ENCODE data around the gene INIP. TPM values are rescaled to one million over a fixed set of nuclear protein-coding genes. Genes with fewer than 3 reads are reported as not detected.

Gene INIP
- total RNA-seq, 2 experiments from 2014 or later: 32.1 to 32.8 TPM

DNA sequence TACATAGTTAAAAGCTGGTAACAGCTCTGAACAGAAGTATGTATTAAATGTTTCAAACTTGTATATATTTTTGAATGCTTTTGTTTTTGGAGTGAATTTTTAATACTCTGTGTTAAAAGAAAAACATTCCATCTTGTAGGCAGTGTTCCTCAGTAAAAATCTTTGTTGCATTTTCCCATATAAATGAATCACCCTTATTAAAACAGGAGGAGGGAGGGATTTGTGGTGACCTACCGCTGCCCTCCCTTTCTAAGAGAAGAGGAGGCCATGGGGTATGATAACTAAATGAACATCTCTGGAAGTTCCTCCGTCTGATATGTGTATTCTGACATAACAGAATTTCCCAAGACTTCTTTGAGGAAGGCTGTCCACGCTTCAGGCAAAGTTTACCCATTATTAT, 53.4 kb downstream of the INIP start:
- ChIA-PET POLR2A (no interaction called here), CTCF (interaction anchor here (2.4 kb wide), 1 partner anchor 10 kb away, joined by 6 read pairs; no protein-coding TSS in a partner anchor)
- no peak overlapping the region for H3K4me3 Mint-ChIP-seq
- H3K36me3 Mint-ChIP-seq (ENCODE audit: low read depth): no peaks in the 10 kb centered on the region
- no peaks in the 10 kb centered on the region for H3K27me3 Mint-ChIP-seq (ENCODE audit: low read depth)
- H3K9me3 Mint-ChIP-seq (ENCODE audit: insufficient read depth): no peaks in the 10 kb centered on the region
- ATAC-seq (no peak), DNase-seq (no peak)
- no peaks in the 10 kb centered on the region for H3K4me1 Mint-ChIP-seq (ENCODE audit: low read depth)
- H3K27ac Mint-ChIP-seq: no peak overlapping the region

DNA sequence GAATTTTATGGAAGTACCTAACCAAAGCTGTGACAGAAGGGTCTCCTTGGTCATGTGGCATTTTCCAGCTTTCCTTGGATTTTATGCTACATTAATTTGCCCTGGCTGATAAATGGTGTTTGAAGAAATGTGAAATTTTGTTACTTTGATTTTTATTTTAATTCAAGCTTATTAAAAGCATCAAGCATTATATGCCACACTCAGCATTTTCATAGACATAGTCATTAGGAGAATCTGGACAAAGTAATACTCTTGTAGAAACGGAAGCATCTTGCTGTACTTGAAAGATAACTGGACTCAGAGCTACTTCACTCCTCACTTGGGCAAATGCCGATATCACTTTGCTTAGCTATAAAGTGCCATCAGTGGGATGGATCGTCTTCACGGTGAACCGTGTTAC, 54.2 kb downstream of the INIP start:
- ChIA-PET CTCF (interaction anchor here (2.1 to 2.4 kb wide), 2 partner anchors 9 to 239 kb away, joined by 6 to 7 read pairs; no protein-coding TSS in a partner anchor), POLR2A (no interaction called here)
- DNase-seq: no peak
- no peak for ATAC-seq
- Mint-ChIP-seq H3K4me3 (no peak overlapping the region), H3K27me3 (ENCODE audit: low read depth) (no peaks in the 10 kb centered on the region), H3K4me1 (ENCODE audit: low read depth) (no peaks in the 10 kb centered on the region), H3K36me3 (ENCODE audit: low read depth) (no peaks in the 10 kb centered on the region), H3K27ac (no peak overlapping the region), H3K9me3 (ENCODE audit: insufficient read depth) (no peaks in the 10 kb centered on the region)

DNA sequence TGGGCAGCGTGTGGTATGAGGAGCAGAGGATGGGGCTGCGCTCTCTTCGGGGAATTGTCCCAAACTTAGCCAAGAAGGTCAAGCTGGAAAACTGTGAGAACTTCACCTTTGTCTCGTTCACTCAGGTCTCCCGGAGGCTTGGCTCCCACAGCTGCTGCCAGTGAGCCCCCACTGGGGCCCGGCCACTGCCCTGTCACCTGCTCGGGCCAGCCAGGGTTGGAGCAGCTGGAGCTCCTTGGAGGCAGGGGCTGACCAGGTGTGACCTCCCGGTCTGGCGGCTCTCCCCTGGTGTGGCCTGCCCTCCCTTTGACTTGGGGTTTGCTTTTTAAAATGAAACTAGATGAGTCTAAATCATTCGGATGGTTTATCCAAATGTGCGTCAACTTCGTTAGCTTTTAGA, 58.0 kb downstream of the INIP start:
- POLR2A ChIA-PET: no interaction called here
- Mint-ChIP-seq H3K4me1 (ENCODE audit: low read depth) (no peaks in the 10 kb centered on the region), H3K9me3 (ENCODE audit: insufficient read depth) (no peaks in the 10 kb centered on the region), H3K27ac (no peak overlapping the region), H3K27me3 (ENCODE audit: low read depth) (no peaks in the 10 kb centered on the region), H3K4me3 (no peak overlapping the region), H3K36me3 (ENCODE audit: low read depth) (no peaks in the 10 kb centered on the region)
- ATAC-seq: no peak
- DNase-seq: no peak
- CTCF ChIA-PET: no interaction called here

DNA sequence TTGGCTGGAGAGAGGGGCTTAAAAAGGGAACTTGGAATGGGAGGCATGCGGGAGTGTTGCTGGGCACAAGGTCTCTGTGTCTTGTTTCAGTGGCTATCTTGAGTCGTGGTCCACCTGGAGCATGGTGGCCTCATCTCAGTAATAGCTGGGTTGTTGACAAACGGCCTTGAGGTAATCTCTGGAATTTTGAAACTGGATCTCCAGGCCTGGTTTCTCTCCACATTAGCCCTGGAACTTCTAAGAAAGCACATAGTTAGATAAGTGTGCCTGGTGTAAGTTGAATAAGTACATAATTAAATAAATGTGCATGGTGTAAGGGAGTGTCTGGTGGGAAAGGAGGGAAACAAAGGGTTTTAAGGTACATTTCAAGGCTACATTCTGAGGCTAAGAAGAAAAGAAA, 62.2 kb downstream of the INIP start:
- ChIA-PET POLR2A (interaction anchor here (1.2 kb wide), 1 partner anchor 95 kb away, joined by 3 read pairs; the partner anchor contains the start of gene SNX30), CTCF (no interaction called here)
- no peak for ATAC-seq
- no peaks in the 10 kb centered on the region for H3K27me3 Mint-ChIP-seq (ENCODE audit: low read depth)
- no peak for DNase-seq
- no peak overlapping the region for H3K27ac Mint-ChIP-seq
- H3K36me3 Mint-ChIP-seq (ENCODE audit: low read depth): no peaks in the 10 kb centered on the region
- H3K4me3 Mint-ChIP-seq: no peak overlapping the region
- no peaks in the 10 kb centered on the region for H3K4me1 Mint-ChIP-seq (ENCODE audit: low read depth)
- H3K9me3 Mint-ChIP-seq (ENCODE audit: insufficient read depth): no peaks in the 10 kb centered on the region

DNA sequence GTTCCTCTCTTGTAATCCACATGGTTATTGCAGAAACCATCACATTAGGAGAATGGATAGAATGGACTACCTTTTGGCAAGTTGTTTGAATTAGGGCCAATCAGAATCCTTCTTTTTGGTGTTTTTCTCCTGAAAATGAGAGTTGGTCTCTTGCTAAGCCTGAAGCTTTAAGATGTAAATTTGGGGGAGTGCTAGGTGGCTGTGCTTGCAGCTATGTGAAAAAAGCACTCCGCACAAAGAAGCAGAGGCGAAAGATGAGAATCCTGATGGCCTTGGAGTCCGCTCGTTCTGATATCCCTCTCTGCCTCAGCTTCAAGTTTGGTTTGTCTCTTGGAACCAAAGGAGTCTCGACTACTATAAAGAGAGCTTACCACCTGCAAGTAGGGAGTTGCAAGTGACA, 63.6 kb downstream of the INIP start:
- CTCF ChIA-PET: interaction anchor here (1.1 kb wide), 1 partner anchor 10 kb away, joined by 6 read pairs; no protein-coding TSS in a partner anchor
- no peak overlapping the region for H3K4me3 Mint-ChIP-seq
- ATAC-seq: no peak

DNA sequence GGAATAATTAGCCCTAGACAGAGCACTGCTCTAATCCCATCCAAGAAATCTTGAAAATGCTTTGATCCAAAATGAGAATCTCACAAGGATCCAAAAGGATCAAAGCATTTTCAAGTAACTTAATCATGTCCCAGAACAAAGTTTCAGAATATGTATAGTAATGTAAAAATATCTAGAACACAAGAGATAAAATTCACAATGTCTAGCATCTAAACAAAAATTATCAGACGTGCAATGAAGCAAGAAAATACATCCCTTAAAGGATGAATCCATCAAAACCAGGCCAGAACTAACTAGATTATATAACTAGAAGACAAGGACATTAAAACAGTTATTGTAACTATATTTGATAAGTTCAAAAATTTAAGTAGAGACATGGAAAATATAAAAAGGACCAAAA, 69.3 kb downstream of the INIP start:
- H3K9me3 Mint-ChIP-seq (ENCODE audit: insufficient read depth): peaks cover 27% of the 10 kb centered on the region
- peaks cover 26% of the 10 kb centered on the region for H3K36me3 Mint-ChIP-seq (ENCODE audit: low read depth)
- no peak overlapping the region for H3K4me3 Mint-ChIP-seq
- ChIA-PET CTCF (no interaction called here), POLR2A (no interaction called here)
- no peaks in the 10 kb centered on the region for H3K4me1 Mint-ChIP-seq (ENCODE audit: low read depth)
- no peaks in the 10 kb centered on the region for H3K27me3 Mint-ChIP-seq (ENCODE audit: low read depth)
- no peak overlapping the region for H3K27ac Mint-ChIP-seq
- ATAC-seq (no peak), DNase-seq (no peak)

More for the DNA sequence above, 63.6 kb downstream of the INIP start:
- Mint-ChIP-seq H3K36me3 (ENCODE audit: low read depth) (peaks cover 7% of the 10 kb centered on the region), H3K9me3 (ENCODE audit: insufficient read depth) (peaks cover 4% of the 10 kb centered on the region), H3K4me1 (ENCODE audit: low read depth) (no peaks in the 10 kb centered on the region), H3K27ac (no peak overlapping the region), H3K27me3 (ENCODE audit: low read depth) (no peaks in the 10 kb centered on the region)
- POLR2A ChIA-PET: interaction anchor here (1.2 kb wide), 1 partner anchor 96 kb away, joined by 3 read pairs; the partner anchor contains the start of gene SNX30
- DNase-seq: no peak

DNA sequence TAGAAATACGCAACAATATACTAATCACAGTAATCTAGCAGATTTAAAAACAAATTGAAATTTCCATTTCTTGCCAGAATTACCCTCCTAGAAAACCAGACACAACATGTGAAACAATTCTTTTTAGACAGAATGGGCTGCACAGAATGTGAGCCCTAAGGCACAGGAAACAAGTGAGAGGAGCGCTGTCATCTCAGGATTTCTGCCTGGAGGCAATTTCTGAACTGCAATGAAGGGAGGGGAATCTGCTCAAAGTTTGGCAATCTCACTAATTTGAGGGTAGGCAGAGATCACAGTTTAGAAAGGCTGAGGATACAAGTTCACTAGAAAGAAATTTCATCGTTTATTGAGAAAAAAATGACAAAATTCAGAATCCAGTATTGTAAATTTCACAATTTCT, 70.3 kb downstream of the INIP start:
- DNase-seq: no peak
- H3K36me3 Mint-ChIP-seq (ENCODE audit: low read depth): peaks cover 26% of the 10 kb centered on the region
- CTCF ChIA-PET: no interaction called here
- no peak overlapping the region for H3K27ac Mint-ChIP-seq
- peaks cover 27% of the 10 kb centered on the region for H3K9me3 Mint-ChIP-seq (ENCODE audit: insufficient read depth)
- POLR2A ChIA-PET: interaction anchor here (0.7 kb wide), 1 partner anchor 9 kb away, joined by 6 read pairs; no protein-coding TSS in a partner anchor
- no peak for ATAC-seq
- H3K27me3 Mint-ChIP-seq (ENCODE audit: low read depth): no peaks in the 10 kb centered on the region
- no peak overlapping the region for H3K4me3 Mint-ChIP-seq
- H3K4me1 Mint-ChIP-seq (ENCODE audit: low read depth): no peaks in the 10 kb centered on the region

DNA sequence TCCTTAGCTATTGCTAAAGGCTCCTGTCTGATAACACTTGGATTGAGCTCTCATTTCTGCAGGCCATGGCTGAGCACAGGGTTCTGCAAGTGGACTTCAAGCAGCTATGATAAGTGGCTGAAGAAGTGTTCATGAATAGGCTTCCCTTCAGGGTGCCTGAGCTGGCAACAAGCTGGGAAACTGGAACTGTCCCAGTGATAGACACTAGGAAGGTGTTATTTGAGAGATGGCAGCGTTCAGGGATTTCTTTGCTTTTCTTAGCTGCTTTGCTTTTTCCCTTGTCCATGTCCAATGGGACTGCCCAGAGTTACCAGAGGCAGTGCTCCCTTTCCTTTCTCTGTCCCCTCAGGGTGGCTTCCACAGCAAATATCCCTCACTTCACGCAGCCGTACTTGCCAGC, 75.8 kb downstream of the INIP start:
- Mint-ChIP-seq H3K4me1 (ENCODE audit: low read depth) (no peaks in the 10 kb centered on the region), H3K36me3 (ENCODE audit: low read depth) (peaks cover 22% of the 10 kb centered on the region), H3K4me3 (no peak overlapping the region), H3K27ac (no peak overlapping the region), H3K9me3 (ENCODE audit: insufficient read depth) (peaks cover 13% of the 10 kb centered on the region), H3K27me3 (ENCODE audit: low read depth) (no peaks in the 10 kb centered on the region)
- ChIA-PET POLR2A (no interaction called here), CTCF (interaction anchor here (1.1 kb wide), 1 partner anchor 199 kb away, joined by 3 read pairs; no protein-coding TSS in a partner anchor)
- ATAC-seq (no peak), DNase-seq (no peak)

DNA sequence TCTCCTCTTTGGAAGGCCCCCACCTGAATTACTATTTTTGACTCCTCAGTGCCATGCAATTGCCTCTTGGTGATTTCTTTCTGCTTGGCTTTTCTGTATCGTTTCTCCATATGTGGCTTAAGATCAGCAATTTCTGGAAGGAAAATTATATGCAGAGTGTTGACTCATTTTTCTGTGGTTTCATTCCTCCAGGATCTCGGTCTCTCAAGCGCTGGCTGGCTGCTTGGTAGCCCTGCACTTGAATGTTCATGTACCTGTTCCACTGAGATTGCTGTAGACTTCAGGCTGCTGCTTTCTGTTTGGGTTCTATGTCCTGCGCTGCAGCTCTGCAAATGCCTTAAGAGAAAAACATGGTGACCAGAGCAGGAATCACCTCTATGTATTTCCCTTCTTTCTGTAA, 77.6 kb downstream of the INIP start:
- H3K4me3 Mint-ChIP-seq: no peak overlapping the region
- no peaks in the 10 kb centered on the region for H3K4me1 Mint-ChIP-seq (ENCODE audit: low read depth)
- no peak overlapping the region for H3K27ac Mint-ChIP-seq
- POLR2A ChIA-PET: no interaction called here
- peaks cover 2% of the 10 kb centered on the region for H3K27me3 Mint-ChIP-seq (ENCODE audit: low read depth)
- CTCF ChIA-PET: no interaction called here
- peaks cover 5% of the 10 kb centered on the region for H3K9me3 Mint-ChIP-seq (ENCODE audit: insufficient read depth)
- H3K36me3 Mint-ChIP-seq (ENCODE audit: low read depth): peaks cover 13% of the 10 kb centered on the region
- DNase-seq (no peak), ATAC-seq (no peak)

Other genes starting within 250 kb of the INIP start
- 10 to 100 TPM; 11.1 to 11.5 TPM for gene KIAA1958, start 231.3 kb downstream of the INIP start, total RNA-seq
- gene SNX30, start 32.6 kb upstream of the INIP start, total RNA-seq: 1 to 10 TPM; 5.5 to 7.2 TPM
- gene SLC46A2, start 172.8 kb upstream of the INIP start, total RNA-seq: not detected

All from activated CD8-positive, alpha-beta T cell treated with anti-CD3 and anti-CD28 coated beads, Interleukin-2, amount 10 ng/mL, durations not matched to agents 7 days and 5 days (primary cell).